ENCODE measurements around the gene MZF1. TPM values are rescaled to one million over a fixed set of nuclear protein-coding genes. Genes with fewer than 3 reads are reported as not detected.

The MZF1 gene
- total RNA-seq, 1 experiment from 2014 or later, result 33.0 TPM

DNA sequence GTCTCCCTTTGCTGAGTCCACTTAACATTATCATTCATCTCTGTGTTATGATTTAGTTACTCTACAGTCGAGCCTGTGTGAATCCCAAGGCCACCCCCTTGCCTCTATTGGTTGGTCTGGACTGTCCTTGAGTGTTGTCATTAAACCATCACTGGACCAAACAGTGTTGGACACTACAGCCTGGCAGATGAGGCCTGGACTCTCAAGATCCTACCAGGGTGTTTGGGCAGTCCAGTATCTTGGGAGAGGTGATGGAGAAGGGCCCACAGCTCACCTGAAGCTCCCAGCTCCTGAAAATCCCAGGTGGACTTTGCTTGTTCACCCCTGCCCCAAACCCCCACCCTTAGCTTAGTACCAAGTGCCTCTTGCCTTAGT, 22.0 kb downstream of the MZF1 start:
- intact Hi-C loops (cut with micrococcal nuclease), result no loop called here
- TF ChIP-seq, protein P1, sequence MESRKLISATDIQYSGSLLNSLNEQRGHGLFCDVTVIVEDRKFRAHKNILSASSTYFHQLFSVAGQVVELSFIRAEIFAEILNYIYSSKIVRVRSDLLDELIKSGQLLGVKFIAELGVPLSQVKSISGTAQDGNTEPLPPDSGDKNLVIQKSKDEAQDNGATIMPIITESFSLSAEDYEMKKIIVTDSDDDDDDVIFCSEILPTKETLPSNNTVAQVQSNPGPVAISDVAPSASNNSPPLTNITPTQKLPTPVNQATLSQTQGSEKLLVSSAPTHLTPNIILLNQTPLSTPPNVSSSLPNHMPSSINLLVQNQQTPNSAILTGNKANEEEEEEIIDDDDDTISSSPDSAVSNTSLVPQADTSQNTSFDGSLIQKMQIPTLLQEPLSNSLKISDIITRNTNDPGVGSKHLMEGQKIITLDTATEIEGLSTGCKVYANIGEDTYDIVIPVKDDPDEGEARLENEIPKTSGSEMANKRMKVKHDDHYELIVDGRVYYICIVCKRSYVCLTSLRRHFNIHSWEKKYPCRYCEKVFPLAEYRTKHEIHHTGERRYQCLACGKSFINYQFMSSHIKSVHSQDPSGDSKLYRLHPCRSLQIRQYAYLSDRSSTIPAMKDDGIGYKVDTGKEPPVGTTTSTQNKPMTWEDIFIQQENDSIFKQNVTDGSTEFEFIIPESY (IDR thresholded peaks at IDR 0.05; ENCODE audit: extremely low read depth, insufficient replicate concordance, low read length), result no peak
- TF ChIP-seq, protein P2, sequence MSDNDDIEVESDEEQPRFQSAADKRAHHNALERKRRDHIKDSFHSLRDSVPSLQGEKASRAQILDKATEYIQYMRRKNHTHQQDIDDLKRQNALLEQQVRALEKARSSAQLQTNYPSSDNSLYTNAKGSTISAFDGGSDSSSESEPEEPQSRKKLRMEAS (IDR thresholded peaks at IDR 0.05), result no peak
- TF ChIP-seq, protein P3, sequence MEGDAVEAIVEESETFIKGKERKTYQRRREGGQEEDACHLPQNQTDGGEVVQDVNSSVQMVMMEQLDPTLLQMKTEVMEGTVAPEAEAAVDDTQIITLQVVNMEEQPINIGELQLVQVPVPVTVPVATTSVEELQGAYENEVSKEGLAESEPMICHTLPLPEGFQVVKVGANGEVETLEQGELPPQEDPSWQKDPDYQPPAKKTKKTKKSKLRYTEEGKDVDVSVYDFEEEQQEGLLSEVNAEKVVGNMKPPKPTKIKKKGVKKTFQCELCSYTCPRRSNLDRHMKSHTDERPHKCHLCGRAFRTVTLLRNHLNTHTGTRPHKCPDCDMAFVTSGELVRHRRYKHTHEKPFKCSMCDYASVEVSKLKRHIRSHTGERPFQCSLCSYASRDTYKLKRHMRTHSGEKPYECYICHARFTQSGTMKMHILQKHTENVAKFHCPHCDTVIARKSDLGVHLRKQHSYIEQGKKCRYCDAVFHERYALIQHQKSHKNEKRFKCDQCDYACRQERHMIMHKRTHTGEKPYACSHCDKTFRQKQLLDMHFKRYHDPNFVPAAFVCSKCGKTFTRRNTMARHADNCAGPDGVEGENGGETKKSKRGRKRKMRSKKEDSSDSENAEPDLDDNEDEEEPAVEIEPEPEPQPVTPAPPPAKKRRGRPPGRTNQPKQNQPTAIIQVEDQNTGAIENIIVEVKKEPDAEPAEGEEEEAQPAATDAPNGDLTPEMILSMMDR (IDR thresholded peaks at IDR 0.05 in 2 of 3, conservative IDR thresholded peaks at IDR 0.05 in 1 of 3; ENCODE audit: borderline replicate concordance in 1 of 3, insufficient read depth in 1 of 3, low read depth in 2 of 3, low read length in 2 of 3), result no peak
- Histone ChIP-seq H3K9ac (ENCODE audit: low read length) (no peak overlapping the region), H3K79me2 (ENCODE audit: insufficient read depth, low read length) (peaks cover 74% of the 10 kb centered on the region), H3K36me3 (ENCODE audit: control insufficient read depth in 1 of 2, insufficient read depth in 2 of 2, low read length in 2 of 2) (peaks cover 48 to 64% of the 10 kb centered on the region in 2 experiments; a peak in 3 of 4 replicates), H3K4me2 (ENCODE audit: low read length) (no peak overlapping the region), H3K27ac (ENCODE audit: low read depth, low read length) (no peak overlapping the region), H3K9me3 (ENCODE audit: control insufficient read depth in 1 of 2, insufficient read depth in 1 of 2, low read depth in 1 of 2, low read length in 2 of 2) (no peaks in the 10 kb centered on the region), H3K4me3 (replicated peaks in 1 of 2; ENCODE audit: low read depth in 1 of 2, low read length in 2 of 2) (no peak overlapping the region), H2AFZ (ENCODE audit: low read depth, low read length, poor library complexity, severe bottlenecking) (no peak overlapping the region), H3K4me1 (ENCODE audit: control insufficient read depth in 1 of 2, insufficient read depth in 2 of 2, low read length in 2 of 2) (peaks cover 13 to 29% of the 10 kb centered on the region in 2 experiments; a peak in 3 of 4 replicates), H3K27me3 (ENCODE audit: insufficient read depth, low read length) (no peaks in the 10 kb centered on the region), H3K9me2 (ENCODE audit: insufficient read depth) (no peaks in the 10 kb centered on the region), H4K20me1 (ENCODE audit: insufficient read depth) (peaks cover 19% of the 10 kb centered on the region; the same call in 1 of the 2 replicates)
- ChIA-PET RAD21 (ENCODE audit: low non-redundant PET in 1 of 2, low total read pairs in 2 of 2, uncharacterized antibody in 2 of 2, unreplicated experiment in 2 of 2) (no interaction called here), CTCF (interaction anchor here (1.2 kb wide), 1 partner anchor 31 kb away, joined by 3 read pairs; the partner anchor contains the start of gene ZBTB45), POLR2A (no interaction called here)
- BruUV-seq (replicated peaks), result no TSS peak
- DNase-seq (ENCODE audit: low read depth, low spot score) (no peak), ATAC-seq (no peak)

Data from HCT116 (cell line).